ENCODE data around the gene FHIT. TPM values are rescaled to one million over a fixed set of nuclear protein-coding genes. Genes with fewer than 3 reads are reported as not detected.

FHIT gene
- total RNA-seq, 1 experiment from 2014 or later, result 9.8 TPM

DNA sequence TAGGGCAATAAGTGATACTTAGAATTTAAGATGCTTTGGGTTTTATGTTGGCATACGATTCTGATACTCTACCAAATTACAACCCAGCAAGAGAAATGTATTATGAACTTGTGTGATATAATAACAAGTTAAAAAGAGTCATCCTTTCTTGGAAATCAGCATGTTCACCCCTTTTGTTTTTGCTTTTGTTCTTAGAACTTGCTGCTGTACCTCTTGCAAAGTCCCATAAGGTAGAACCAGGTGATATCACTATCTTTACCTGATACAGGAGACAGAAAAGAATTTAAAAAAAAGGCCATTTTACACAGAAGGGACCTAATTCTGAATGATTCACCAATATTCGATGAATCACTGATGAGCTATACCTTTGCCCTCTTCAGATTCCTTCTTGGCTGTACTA is 810.4 kb downstream of the FHIT start:
- BruUV-seq (replicated peaks), result no TSS peak
- no peak overlapping the region for H3K4me3 ChIP-seq
- DNase-seq, result no peak
- H3K4me2 ChIP-seq, result no peak overlapping the region
- no peaks in the 10 kb centered on the region for H3F3A ChIP-seq (ENCODE audit: insufficient read depth, low read depth)
- POLR2A ChIA-PET (ENCODE audit: unreplicated experiment), result no interaction called here
- H3K36me3 ChIP-seq (ENCODE audit: low read depth), result no peaks in the 10 kb centered on the region
- no peak overlapping the region for H3K27ac ChIP-seq
- TF ChIP-seq EZH2 (IDR thresholded peaks at IDR 0.05; ENCODE audit: low read depth) (no peak), CTCF (conservative IDR thresholded peaks at IDR 0.05) (no peak)
- intact Hi-C loops (cut with micrococcal nuclease; ENCODE audit: unreplicated experiment), result no loop called here
- no peaks in the 10 kb centered on the region for H3K79me2 ChIP-seq (ENCODE audit: low read depth)
- H3K9me3 ChIP-seq (ENCODE audit: insufficient read depth, low read depth), result no peaks in the 10 kb centered on the region
- no peaks in the 10 kb centered on the region for H3K9me2 ChIP-seq (ENCODE audit: insufficient read depth)
- no peaks in the 10 kb centered on the region for H3K4me1 ChIP-seq (replicated peaks; ENCODE audit: insufficient read depth)
- H3K27me3 ChIP-seq (ENCODE audit: insufficient read depth, low read depth), result no peaks in the 10 kb centered on the region
- H2AFZ ChIP-seq, result no peak overlapping the region
- H4K20me1 ChIP-seq (ENCODE audit: insufficient read depth), result no peaks in the 10 kb centered on the region
- CTCF ChIA-PET, result no interaction called here

DNA sequence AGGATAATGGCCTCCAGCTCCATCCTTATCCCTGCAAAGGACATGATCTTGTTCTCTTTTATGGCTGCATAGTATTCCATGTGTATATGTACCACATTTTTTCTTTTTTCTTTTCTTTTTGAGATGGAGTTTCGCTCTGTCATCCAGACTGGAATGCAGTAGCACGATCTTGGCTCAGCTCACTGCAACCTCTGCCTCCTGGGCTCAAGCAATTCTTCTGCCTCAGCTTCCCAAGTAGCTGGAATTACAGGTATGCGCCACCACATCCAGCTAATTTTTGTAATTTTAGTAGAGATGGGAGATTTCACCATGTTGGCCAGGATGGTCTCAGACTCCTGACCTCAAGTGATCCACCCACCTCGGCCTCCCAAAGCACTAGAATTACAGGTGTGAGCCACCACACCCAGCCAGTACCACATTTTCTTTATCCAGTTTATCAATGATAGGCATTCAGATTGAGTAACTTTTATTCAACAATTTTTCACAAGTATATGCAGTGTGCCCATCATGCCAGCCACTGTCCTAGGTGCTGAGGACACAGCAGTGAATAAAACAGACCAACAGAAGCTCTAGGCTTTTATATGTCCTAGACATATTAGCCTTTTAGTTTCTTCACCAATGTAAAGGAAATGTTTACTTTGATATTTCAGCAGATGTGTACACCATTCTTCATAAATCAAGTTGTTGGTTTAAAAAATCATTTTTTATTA is 815.2 kb downstream of the FHIT start:
- no peak overlapping the region for H3K4me2 ChIP-seq
- H3K9me2 ChIP-seq (ENCODE audit: insufficient read depth), result no peaks in the 10 kb centered on the region
- intact Hi-C loops (cut with micrococcal nuclease; ENCODE audit: unreplicated experiment), result no loop called here
- DNase-seq, result no peak
- POLR2A ChIA-PET (ENCODE audit: unreplicated experiment), result no interaction called here
- no peaks in the 10 kb centered on the region for H3F3A ChIP-seq (ENCODE audit: insufficient read depth, low read depth)
- CTCF ChIA-PET, result no interaction called here
- no TSS peak for BruUV-seq (replicated peaks)
- no peaks in the 10 kb centered on the region for H3K27me3 ChIP-seq (ENCODE audit: insufficient read depth, low read depth)
- H3K27ac ChIP-seq, result no peak overlapping the region
- no peaks in the 10 kb centered on the region for H4K20me1 ChIP-seq (ENCODE audit: insufficient read depth)
- H3K9me3 ChIP-seq (ENCODE audit: insufficient read depth, low read depth), result no peaks in the 10 kb centered on the region
- TF ChIP-seq EZH2 (IDR thresholded peaks at IDR 0.05; ENCODE audit: low read depth) (no peak), CTCF (conservative IDR thresholded peaks at IDR 0.05) (no peak)
- H2AFZ ChIP-seq, result no peak overlapping the region
- H3K79me2 ChIP-seq (ENCODE audit: low read depth), result no peaks in the 10 kb centered on the region
- no peak overlapping the region for H3K4me3 ChIP-seq
- no peaks in the 10 kb centered on the region for H3K4me1 ChIP-seq (replicated peaks; ENCODE audit: insufficient read depth)
- H3K36me3 ChIP-seq (ENCODE audit: low read depth), result no peaks in the 10 kb centered on the region

DNA sequence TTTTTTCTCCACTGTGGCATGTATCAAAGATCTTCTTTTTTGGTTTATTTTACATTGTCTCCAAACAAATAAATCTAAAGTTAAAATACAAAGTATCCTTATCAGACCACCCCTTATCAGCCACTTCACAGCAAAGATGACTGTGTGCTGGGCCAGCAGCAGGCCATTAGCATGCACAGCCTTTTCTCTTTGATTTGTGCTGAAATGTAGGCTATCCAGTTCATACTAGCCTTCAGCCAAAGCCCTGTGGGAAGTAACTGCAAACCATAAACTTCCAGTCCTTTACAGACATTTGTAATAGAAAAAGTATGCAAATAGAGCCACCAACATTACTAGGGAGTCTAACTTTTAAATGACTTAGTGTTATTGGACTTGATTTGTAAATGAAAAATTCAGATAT is 816.3 kb downstream of the FHIT start:
- Histone ChIP-seq H3K36me3 (ENCODE audit: low read depth) (no peaks in the 10 kb centered on the region), H3K4me3 (no peak overlapping the region), H3K4me2 (no peak overlapping the region), H3K9me3 (ENCODE audit: insufficient read depth, low read depth) (no peaks in the 10 kb centered on the region), H3K27me3 (ENCODE audit: insufficient read depth, low read depth) (no peaks in the 10 kb centered on the region), H3K4me1 (replicated peaks; ENCODE audit: insufficient read depth) (no peaks in the 10 kb centered on the region), H3K27ac (no peak overlapping the region), H3F3A (ENCODE audit: insufficient read depth, low read depth) (no peaks in the 10 kb centered on the region), H2AFZ (no peak overlapping the region), H4K20me1 (ENCODE audit: insufficient read depth) (no peaks in the 10 kb centered on the region), H3K9me2 (ENCODE audit: insufficient read depth) (no peaks in the 10 kb centered on the region), H3K79me2 (ENCODE audit: low read depth) (no peaks in the 10 kb centered on the region)
- ChIA-PET CTCF (no interaction called here), POLR2A (ENCODE audit: unreplicated experiment) (no interaction called here)
- no peak for DNase-seq
- intact Hi-C loops (cut with micrococcal nuclease; ENCODE audit: unreplicated experiment), result no loop called here
- BruUV-seq (replicated peaks), result no TSS peak
- TF ChIP-seq EZH2 (IDR thresholded peaks at IDR 0.05; ENCODE audit: low read depth), result no peak
- TF ChIP-seq CTCF (conservative IDR thresholded peaks at IDR 0.05), result no peak

Data from PC-9 (cell line).